SJCRH30 (cell line): Measurements from ENCODE around the gene DNAJC6. TPM values are rescaled to one million over a fixed set of nuclear protein-coding genes. Genes with fewer than 3 reads are reported as not detected.

Source experiments
- DNase-seq, 2 experiments: peaks; one replicate each; pipeline ENCODE4 v3.0.0-alpha.2; 2015 to 2020
- H3K27ac ChIP-seq: fragments of 250-450 bp; sonication (Bioruptor Pico); 2 replicates; pipeline ENCODE4 v1.5.1; 2020; ENCODE audit warnings: mild to moderate bottlenecking, moderate library complexity
- H3K27me3 ChIP-seq: fragments of 250-450 bp; sonication (Bioruptor Pico); 2 replicates; pipeline ENCODE4 v1.5.1; 2020; ENCODE audit warnings: mild to moderate bottlenecking, moderate library complexity
- H3K36me3 ChIP-seq: fragments of 250-450 bp; sonication (Bioruptor Pico); 2 replicates; pipeline ENCODE4 v1.5.1; 2020; ENCODE audit warnings: mild to moderate bottlenecking, moderate library complexity
- H3K4me1 ChIP-seq: fragments of 250-450 bp; sonication (Bioruptor Pico); 2 replicates; pipeline ENCODE4 v1.5.1; 2020; ENCODE audit warnings: mild to moderate bottlenecking, moderate library complexity
- H3K4me3 ChIP-seq: fragments of 250-450 bp; sonication (Bioruptor Pico); 2 replicates; pipeline ENCODE4 v1.5.1; 2020; ENCODE audit warnings: mild to moderate bottlenecking, moderate library complexity
- H3K9me3 ChIP-seq: fragments of 250-450 bp; sonication (Bioruptor Pico); replicated peaks from 2 replicates; pipeline ENCODE4 v1.5.1; 2020; ENCODE audit warnings: mild to moderate bottlenecking, moderate library complexity
- total RNA-seq: library from RNA; depleted of rRNA; stranded (reverse); fragments of >200 nt; shearing (Covaris generic); gene quantifications from 2 replicates; pipeline ENCODE4 v1.2.3, GENCODE V29; 2014; rRNA removed

Gene DNAJC6
- total RNA-seq, result 0.02 and 0.35 TPM in 2 replicates

GRCh38 chr1:65309304-65310077 is at the start of gene DNAJC6:
Gene DNAJC6, plus strand, starts transcription at chr1:65309543. Its CDS starts 203 bp downstream, at chr1:65309746.
- Histone ChIP-seq H3K27ac (no peak within 1 kb of the TSS), H3K36me3 (no peaks in the 10 kb centered on the region), H3K4me3 (peak within 1 kb of the TSS; percentile 29; the same call in 1 of the 2 replicates), H3K9me3 (no peaks in the 10 kb centered on the region), H3K27me3 (no peaks in the 10 kb centered on the region), H3K4me1 (no peaks in the 10 kb centered on the region)
- peak; percentile 58 to 73 for DNase-seq

GRCh38 chr1:65259816-65260215 is 49.5 kb upstream of the DNAJC6 start:
- Histone ChIP-seq H3K36me3 (no peaks in the 10 kb centered on the region), H3K4me1 (no peaks in the 10 kb centered on the region; the same call in 1 of the 2 replicates), H3K27me3 (peaks cover 7% of the 10 kb centered on the region), H3K27ac (no peak overlapping the region), H3K4me3 (no peak overlapping the region), H3K9me3 (no peaks in the 10 kb centered on the region)
- no peak for DNase-seq

- Histone ChIP-seq H3K4me1 (no peaks in the 10 kb centered on the region), H3K36me3 (no peaks in the 10 kb centered on the region), H3K27ac (no peak overlapping the region), H3K9me3 (no peaks in the 10 kb centered on the region), H3K27me3 (no peaks in the 10 kb centered on the region; the same call in none of the 2 replicates), H3K4me3 (no peak overlapping the region)
- DNase-seq, result peak in 1 of 2 experiments; percentile 6
Observed at GRCh38 chr1:65260851-65261473, 48.4 kb upstream of the DNAJC6 start.

GRCh38 chr1:65263286-65263685 is 46.1 kb upstream of the DNAJC6 start:
- no peaks in the 10 kb centered on the region for H3K9me3 ChIP-seq
- no peaks in the 10 kb centered on the region; the same call in 1 of the 2 replicates for H3K27me3 ChIP-seq
- no peak for DNase-seq
- H3K27ac ChIP-seq, result no peak overlapping the region
- H3K4me1 ChIP-seq, result no peaks in the 10 kb centered on the region
- no peaks in the 10 kb centered on the region for H3K36me3 ChIP-seq
- H3K4me3 ChIP-seq, result no peak overlapping the region

GRCh38 chr1:65264197-65264929 is 45.0 kb upstream of the DNAJC6 start:
- Histone ChIP-seq H3K4me3 (no peak overlapping the region), H3K9me3 (no peaks in the 10 kb centered on the region)

GRCh38 chr1:65265296-65265650 is 44.1 kb upstream of the DNAJC6 start:
- Histone ChIP-seq H3K27me3 (no peaks in the 10 kb centered on the region; the same call in 1 of the 2 replicates), H3K9me3 (no peaks in the 10 kb centered on the region), H3K36me3 (no peaks in the 10 kb centered on the region), H3K27ac (no peak overlapping the region), H3K4me1 (no peaks in the 10 kb centered on the region), H3K4me3 (no peak overlapping the region)
- DNase-seq, result no peak

More at GRCh38 chr1:65264197-65264929, 45.0 kb upstream of the DNAJC6 start:
- Histone ChIP-seq H3K27ac (no peak overlapping the region), H3K27me3 (no peaks in the 10 kb centered on the region; the same call in 1 of the 2 replicates), H3K36me3 (no peaks in the 10 kb centered on the region), H3K4me1 (no peaks in the 10 kb centered on the region)
- DNase-seq, result peak; percentile 7 to 34

- no peak for DNase-seq
- H3K9me3 ChIP-seq, result no peaks in the 10 kb centered on the region
- H3K4me3 ChIP-seq, result no peak overlapping the region
- H3K27ac ChIP-seq, result no peak overlapping the region
- no peaks in the 10 kb centered on the region; the same call in 1 of the 2 replicates for H3K27me3 ChIP-seq
- no peaks in the 10 kb centered on the region for H3K4me1 ChIP-seq
- no peaks in the 10 kb centered on the region for H3K36me3 ChIP-seq
Observed at GRCh38 chr1:65265651-65266351, 43.5 kb upstream of the DNAJC6 start.

GRCh38 chr1:65266476-65266875 is 42.9 kb upstream of the DNAJC6 start:
- no peaks in the 10 kb centered on the region; the same call in 1 of the 2 replicates for H3K27me3 ChIP-seq
- no peaks in the 10 kb centered on the region for H3K36me3 ChIP-seq
- no peaks in the 10 kb centered on the region for H3K4me1 ChIP-seq
- no peaks in the 10 kb centered on the region for H3K9me3 ChIP-seq
- H3K27ac ChIP-seq, result no peak overlapping the region
- no peak for DNase-seq
- no peak overlapping the region for H3K4me3 ChIP-seq

- no peak overlapping the region for H3K4me3 ChIP-seq
- no peak for DNase-seq
- no peak overlapping the region for H3K27ac ChIP-seq
- H3K36me3 ChIP-seq, result no peaks in the 10 kb centered on the region
- no peaks in the 10 kb centered on the region for H3K4me1 ChIP-seq
- no peaks in the 10 kb centered on the region; the same call in 1 of the 2 replicates for H3K27me3 ChIP-seq
- H3K9me3 ChIP-seq, result no peaks in the 10 kb centered on the region
Observed at GRCh38 chr1:65267271-65267670, 42.1 kb upstream of the DNAJC6 start.

- no peak overlapping the region for H3K27ac ChIP-seq
- H3K4me3 ChIP-seq, result no peak overlapping the region
- H3K36me3 ChIP-seq, result no peaks in the 10 kb centered on the region
- no peaks in the 10 kb centered on the region for H3K4me1 ChIP-seq
- no peaks in the 10 kb centered on the region; the same call in 1 of the 2 replicates for H3K27me3 ChIP-seq
- no peaks in the 10 kb centered on the region for H3K9me3 ChIP-seq
- DNase-seq, result no peak
Observed at GRCh38 chr1:65267683-65268082, 41.7 kb upstream of the DNAJC6 start.

GRCh38 chr1:65269612-65270011 is 39.7 kb upstream of the DNAJC6 start:
- DNase-seq, result no peak
- H3K27ac ChIP-seq, result no peak overlapping the region
- no peak overlapping the region for H3K4me3 ChIP-seq
- H3K4me1 ChIP-seq, result no peaks in the 10 kb centered on the region
- H3K9me3 ChIP-seq, result no peaks in the 10 kb centered on the region
- no peaks in the 10 kb centered on the region for H3K36me3 ChIP-seq
- no peaks in the 10 kb centered on the region; the same call in 1 of the 2 replicates for H3K27me3 ChIP-seq

- Histone ChIP-seq H3K27me3 (no peaks in the 10 kb centered on the region), H3K4me3 (no peak overlapping the region), H3K4me1 (no peaks in the 10 kb centered on the region), H3K9me3 (no peaks in the 10 kb centered on the region), H3K36me3 (no peaks in the 10 kb centered on the region), H3K27ac (no peak overlapping the region)
- no peak for DNase-seq
Observed at GRCh38 chr1:65276197-65276939, 33.0 kb upstream of the DNAJC6 start.

GRCh38 chr1:65277605-65278347 is 31.6 kb upstream of the DNAJC6 start:
- no peaks in the 10 kb centered on the region for H3K9me3 ChIP-seq
- H3K4me3 ChIP-seq, result no peak overlapping the region
- H3K4me1 ChIP-seq, result no peaks in the 10 kb centered on the region
- H3K27ac ChIP-seq, result no peak overlapping the region
- DNase-seq, result no peak
- H3K27me3 ChIP-seq, result no peaks in the 10 kb centered on the region
- H3K36me3 ChIP-seq, result no peaks in the 10 kb centered on the region
